CD4-positive, alpha-beta T cell treated with Interleukin-21 for 1 hour (primary cell): ENCODE data around the gene PALS1.

Experiments used
- DNase-seq: peaks from one replicate; pipeline ENCODE4 v3.0.0-alpha.2; 2020

PALS1 gene

DNA sequence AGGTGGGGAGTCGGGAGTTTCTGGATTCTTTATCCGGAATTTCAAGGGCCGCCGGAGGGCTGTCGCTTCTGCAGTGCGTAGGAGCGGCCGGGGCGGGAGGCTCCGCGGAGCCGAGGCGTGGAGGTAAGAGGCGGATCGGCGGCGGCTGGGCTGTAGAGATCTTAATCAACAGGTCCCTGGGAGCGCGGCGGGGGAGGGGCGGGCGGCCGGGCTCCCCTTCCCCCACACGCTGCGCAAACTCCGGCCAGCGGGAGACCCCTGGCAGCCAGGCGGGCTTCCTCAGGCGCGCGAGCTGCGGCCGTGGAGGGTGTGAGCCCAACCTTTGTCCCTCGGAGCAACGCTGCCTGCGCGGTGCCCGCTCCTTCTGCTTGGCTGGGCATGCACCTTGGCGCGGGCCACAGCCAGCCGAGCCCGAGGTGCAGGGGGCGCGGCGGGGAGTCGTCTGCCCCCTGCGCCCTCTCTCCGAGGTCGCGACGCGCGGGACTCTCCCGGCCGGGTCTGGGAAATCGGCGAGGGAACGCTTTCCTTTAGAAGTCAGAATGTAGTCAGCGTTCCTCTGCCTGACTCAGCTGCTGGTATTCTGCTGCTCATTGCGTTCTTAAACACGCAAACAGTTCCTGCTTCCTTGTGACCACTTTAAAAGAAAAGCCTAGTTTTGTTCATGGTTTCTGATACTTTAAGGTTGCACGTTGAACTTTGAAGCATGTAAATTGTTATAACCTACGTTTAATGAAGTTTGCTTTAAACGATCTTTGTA, at the start of gene PALS1:
TSS of gene PALS1 (plus strand) at position 25 of the 757 bp plus-strand sequence. CDS start 37,736 bp downstream, outside the sequence.
- DNase-seq, result peak; percentile 41

DNA sequence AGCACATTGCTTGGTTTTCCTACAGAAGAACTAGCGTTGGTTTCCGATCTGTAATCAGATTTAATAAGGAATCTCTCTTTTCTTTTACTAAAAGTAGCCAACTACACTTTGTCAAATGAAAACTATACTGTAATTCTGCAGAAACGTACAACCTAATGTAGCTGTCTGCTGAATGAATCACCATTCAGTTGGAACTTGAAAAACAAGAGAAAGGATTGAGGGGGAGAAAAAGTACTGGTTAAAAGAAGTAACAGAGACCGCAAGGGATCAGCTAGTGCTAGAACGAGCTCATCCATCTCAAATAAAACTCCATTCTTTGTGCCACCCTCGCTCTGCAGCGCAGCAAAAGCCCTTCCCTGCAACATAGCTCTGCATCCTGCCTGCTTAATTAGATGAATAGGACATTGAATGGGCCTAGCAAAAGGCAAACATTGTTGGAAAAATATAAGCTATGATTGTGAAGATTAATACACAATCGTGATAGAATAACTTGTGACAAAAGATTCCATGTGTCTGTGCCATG, 49.4 kb upstream of the PALS1 start:
- DNase-seq, result no peak

DNA sequence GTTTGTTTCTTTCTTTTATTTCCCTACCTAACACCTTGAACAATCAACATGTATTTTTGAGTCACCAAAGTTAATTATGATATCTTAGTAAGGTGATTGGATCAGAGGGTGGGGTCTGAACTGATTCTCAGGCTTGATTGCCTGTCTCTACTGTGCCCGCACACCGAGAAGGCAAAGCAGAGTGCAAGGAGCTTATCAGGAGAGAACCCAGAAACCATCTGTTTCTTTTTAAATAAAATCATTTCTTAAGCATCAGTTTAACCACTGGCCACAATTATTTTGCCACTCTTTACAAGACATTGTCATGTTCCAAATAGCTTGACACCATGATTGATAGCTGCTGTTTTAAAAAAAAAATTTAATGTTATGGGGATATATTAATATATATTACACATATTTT, 48.9 kb upstream of the PALS1 start:
- no peak for DNase-seq

DNA sequence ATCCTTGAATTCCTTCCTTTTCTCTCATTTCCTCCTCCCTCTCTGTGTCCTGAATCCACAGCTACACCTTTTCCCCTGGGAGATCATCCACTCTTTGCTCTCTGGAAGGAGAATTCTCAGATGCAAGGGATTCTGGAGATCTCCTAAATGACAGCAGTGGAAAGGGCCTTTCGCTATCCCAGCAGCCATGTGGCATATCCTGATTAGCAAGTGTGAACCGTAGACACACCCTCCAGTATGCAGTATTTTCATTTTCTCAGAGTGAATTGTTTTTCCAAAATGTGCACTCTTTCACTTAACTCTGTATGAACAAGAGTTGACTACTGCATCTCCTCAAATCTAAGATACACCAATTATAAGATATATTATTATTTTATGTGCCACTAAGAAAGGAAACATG, 46.0 kb upstream of the PALS1 start:
- no peak for DNase-seq

DNA sequence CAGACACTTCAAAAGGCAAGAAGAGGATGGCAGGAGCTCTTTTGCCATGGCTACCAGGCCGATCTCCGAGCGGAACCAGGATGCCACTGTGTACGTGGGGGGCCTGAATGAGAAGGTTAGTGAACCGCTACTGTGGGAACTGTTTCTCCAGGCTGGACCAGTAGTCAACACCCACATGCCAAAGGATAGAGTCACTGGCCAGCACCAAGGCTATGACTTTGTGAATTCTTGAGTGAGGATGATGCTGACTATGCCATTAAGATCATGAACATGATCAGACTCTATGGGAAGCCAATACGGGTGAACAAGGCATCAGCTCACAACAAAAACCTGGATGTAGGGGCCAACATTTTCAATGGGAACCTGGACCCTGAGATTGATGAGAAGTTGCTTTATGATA, 42.2 kb upstream of the PALS1 start:
- DNase-seq, result no peak

DNA sequence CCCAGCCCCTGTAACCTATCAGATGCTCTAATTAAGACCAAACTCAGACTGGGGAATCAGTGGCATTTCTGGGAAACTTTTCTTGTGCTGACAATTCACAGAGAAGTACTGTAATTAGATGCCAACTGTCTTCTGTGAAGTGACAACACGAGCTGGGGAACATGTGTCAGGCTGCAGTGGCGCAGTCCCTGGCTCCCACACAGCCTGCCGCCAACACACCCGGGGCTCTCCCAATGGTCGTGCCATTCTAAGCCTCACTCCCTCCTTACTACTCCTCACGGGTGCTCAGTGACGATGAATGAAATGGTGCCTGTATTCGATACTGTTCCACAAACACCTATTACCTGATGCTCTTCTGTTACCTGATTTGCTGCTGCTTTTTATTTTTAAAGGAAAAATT, 33.4 kb upstream of the PALS1 start:
- no peak for DNase-seq

DNA sequence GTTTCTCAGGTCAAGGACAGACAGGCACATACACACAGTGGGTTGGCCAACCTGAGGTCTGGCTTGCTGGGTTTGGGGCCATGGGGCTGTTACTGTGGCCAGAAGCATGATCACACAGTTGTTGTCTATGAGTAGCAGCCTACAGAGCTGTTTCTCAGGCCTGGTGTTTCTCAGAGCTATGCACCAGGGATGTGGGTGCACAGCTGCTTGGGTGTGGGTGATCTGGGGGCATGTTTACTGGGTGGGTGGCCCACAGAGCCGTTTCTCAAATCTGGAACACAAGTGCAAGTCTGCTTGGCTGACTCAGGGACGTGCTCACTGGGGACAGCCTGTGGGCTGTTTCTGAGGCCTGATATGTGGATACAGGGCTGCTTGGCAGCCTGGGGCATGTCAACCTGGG, 23.1 kb upstream of the PALS1 start:
- no peak for DNase-seq

GRCh38 chr14:67221248-67221981, 19.8 kb upstream of the PALS1 start:
- DNase-seq, result no peak

GRCh38 chr14:67221982-67222328, 19.3 kb upstream of the PALS1 start:
- no peak for DNase-seq

DNA sequence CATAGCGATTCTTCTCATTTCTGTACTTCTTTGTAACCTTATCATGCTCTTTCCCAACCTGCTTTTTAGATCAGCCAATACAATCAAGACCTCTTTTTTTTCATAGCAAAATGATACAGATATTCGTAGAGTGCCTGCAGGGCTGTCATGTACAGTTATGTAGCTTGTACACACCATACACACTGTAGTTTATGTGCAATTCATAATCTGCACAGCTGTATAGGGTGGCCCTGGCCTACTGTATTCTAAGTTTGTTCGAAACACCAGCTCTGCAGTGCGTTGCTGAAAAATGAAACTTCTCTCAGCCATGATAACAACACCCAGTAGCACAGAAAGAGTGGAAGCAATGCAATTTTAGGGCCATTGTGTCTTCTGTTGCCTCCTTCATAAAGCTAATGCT, 15.7 kb upstream of the PALS1 start:
- no peak for DNase-seq

- no peak for DNase-seq
These were observed 12.8 kb upstream of the PALS1 start for GRCh38 chr14:67228325-67228984.

GRCh38 chr14:67232066-67232465, 9.2 kb upstream of the PALS1 start:
- DNase-seq, result no peak

DNA sequence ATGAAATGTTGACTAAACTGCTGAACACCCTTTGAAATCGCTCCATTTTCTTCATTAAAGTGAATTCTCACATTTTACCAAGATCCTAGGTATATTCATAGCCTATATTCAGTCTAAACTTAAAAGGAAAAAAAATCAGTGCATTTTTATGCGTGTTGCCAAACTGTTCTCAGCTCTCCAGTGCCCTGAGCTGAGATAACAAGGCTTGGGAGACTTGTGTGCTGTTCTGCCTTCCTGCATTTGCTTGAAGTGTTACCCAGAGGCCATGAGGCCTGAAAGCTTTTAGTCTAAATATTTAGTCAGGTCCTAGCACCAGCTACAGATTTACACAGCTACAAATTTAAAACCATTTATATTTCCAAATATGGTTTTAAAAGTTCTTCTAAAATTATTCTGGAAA, 8.6 kb upstream of the PALS1 start:
- no peak for DNase-seq

DNA sequence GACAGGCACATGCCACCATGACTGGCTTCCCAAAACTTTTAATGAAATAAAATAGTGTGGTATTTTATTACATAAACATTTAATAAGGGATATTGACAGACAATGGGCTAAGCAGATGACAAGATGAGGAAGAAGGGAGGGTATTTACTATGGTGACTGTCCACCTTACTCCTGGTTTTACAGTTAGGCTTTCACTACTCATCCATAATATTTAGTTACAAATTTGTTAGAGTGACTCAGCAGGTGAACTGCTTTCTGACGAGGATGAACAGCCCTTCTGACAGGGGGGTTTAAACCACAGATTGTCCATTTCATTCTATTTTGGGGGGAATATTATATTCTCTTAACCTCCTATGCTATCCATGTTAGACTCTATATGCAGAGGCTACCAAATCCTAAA, 3.6 kb upstream of the PALS1 start:
- no peak for DNase-seq

DNA sequence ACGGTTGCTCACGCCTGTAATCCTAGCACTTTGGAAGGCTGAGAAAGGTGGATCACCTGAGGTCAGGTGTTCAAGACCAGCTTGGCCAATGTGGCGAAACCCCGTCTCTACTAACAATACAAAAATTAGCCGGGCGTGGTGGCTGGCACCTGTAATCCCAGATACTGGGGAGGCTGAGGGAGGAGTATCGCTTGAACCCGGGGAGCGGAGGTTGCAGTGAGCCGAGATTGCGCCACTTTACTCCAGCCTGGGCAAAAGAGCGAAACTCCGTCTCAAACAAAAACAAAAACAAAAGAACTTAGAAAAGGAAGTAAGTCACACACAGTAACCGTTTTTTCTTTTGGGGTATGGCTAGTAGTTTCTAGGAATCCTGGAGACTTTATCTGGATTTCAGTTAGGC, 1.7 kb upstream of the PALS1 start:
- no peak for DNase-seq

DNA sequence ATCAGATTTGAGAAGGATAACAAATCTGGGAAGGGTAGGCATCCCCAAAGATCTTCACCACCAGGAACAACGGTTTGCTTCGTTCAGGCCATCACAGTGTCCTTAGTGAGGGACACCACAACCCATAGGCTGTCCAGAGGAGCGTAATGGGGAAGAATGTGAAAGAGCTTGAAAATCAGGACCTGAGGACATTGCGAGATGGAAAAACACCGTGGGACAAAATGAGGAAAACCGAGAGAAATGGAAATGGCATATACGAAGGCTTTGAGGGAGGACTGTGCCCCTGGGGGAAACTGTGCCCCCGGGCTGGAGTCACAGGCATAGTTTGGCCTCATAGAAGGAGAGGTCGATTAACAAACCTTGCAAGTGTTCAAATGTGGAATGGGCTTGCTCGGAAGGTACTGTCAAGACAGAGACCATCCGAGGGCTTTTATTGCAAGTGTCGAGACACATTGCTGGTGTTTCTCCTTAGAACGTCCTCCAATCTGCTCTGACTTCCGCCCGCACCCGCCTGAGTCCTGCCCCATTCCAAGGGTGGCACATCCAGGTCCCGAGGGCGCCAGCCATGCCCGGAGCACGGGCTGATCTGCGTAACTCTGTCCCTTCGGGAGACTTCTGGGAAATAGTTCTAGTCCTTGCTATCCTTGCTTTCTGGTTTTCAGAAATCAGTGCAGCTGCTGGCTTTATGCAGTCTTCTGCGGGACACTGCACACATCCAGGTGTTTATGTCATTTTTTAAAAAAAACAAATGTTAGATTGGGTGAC, 885 bp upstream of the PALS1 start:
- peak; percentile 33 for DNase-seq

DNA sequence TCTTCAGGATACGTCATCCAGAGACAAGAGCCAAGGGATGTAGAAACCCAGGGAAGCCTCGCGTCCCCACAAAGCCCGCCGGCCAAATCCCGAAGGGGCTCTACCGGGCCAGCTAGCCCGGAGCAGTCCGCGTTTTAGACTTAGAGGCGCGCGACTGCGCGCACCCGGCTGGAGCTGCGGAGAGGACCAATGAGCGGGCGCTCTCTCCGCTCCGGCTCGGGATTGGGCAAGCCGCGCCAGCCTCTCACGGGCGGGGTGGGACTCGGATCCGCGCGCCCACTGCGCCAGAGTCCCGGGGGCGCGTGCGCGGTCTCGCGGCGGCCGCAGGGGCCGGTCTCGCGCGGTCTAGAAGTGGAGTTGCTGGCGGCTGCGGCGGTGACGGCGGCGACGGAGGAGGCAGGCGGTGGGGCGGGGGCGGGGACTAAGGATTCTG, 241 bp upstream of the PALS1 start:
- peak; percentile 93 for DNase-seq

DNA sequence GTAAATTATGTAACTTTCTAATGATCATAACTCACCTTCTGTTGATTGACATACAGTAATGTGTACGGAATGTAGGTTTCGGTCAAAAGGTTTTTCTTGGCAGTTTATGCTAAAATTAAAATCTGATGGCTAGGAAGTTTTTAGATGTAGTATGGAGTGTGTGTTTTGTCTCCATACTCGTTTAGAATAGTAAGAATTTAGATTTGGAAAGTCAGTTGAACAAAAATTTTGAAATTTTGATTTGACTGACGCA, 859 bp downstream of the PALS1 start:
- DNase-seq, result no peak

DNA sequence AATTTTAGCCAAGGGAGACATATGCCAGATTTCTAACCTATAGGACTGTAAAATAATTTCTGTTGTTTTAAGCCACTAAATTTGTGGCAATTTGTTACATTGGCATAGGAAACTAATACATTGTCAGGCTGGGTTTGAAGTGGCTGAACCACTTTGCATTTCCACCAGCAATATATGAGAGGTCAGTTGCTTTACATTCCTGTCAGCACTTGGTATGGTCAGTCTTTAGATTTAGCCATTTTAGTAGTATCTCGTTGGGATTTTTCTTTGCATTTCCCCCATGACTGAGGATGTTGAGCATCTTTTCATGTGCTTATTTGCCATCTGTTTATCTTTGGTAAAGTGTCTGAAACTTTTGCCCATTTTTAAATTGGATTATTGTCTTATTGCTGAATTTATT, 3.9 kb downstream of the PALS1 start:
- no peak for DNase-seq

DNA sequence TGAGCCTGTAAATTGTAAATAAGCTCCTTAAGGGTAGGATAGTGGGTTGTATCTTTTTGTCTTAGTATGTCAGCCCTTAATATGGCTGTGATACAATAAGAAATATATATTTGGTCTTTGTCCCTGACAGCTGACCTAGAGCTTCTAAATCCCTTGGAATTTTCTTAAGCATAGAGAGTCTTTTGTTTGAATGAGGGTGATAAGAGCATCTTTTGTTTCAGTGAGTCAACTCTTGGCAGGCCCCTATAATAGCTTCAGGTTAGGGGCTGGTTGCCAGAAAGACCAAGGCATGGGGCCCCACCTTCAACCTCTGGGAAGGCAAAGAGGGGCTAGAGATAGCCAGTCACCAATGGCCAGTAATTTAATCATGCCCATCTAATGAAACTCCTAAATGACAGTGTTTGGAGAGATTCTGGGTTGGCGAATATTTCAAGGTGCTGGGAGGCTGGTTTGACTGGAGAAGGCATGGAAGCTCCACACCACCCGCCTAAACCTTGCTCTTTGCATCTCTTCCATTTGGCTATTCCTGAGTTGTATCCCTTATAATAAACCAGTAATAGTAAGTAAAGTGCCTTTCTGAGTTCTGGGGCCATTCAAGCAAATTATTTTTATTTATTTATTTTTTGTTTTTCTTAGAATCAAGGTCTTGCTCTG, 10.5 kb downstream of the PALS1 start:
- no peak for DNase-seq

- no peak for DNase-seq
These were observed 11.9 kb downstream of the PALS1 start for GRCh38 chr14:67253076-67253635.

- DNase-seq, result no peak
These were observed 16.7 kb downstream of the PALS1 start for GRCh38 chr14:67257906-67258305.

DNA sequence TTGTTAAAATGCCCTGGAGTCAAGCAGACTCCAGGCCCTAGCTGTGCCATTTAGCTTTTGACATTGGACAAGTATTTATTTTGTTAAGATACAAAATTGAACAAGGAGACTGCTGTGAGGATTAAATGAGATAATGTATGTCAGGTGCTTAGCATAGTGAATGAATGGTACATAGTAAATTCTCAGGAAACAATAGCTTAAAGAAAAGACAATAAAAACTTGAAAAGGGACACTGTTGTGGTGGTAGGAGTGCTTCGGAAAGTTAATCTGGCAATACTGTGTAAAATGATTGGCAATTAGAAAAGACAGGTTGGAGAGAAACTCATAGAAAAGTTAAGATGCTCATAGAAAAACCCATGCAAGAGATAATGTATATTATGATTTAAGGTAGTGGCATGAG, 19.7 kb downstream of the PALS1 start:
- DNase-seq, result no peak
